Measurements from ENCODE around the gene XRCC2.

DNA sequence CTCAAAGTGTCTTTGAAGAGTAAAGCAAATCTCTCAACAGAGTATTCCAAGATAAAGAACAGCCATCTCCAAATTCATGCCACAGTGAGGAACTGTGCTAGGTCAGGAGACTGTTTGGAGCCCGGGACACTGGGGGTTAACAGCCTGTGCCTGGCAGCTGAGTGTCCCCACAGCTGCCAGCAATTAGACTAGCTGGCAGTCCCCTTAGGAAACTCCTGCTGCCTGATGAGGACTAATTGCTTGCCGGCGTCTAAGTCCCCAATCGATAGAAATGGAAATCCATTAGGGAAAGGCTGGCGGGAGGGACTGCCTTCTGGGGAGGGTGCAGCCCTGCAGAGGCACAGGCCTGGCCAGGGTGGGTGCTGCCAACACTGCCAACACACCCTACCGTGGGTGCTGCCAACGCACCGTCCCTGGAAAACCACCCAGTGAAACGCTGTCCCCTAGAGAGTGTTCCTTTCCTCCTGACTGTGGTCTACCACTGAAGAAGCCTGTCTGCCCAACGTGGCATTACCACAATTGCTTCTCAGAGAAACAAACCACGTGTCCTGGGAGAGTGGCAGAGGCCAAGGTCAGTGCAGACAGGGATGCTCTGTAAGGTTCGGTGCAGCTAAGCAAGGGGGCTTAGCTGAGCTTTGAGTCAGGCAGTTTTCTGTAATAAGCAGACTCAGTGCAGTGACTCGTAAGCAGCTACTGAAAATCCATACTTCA is 60.8 kb downstream of the XRCC2 start:
- TF ChIP-seq CTCF (IDR thresholded peaks at IDR 0.05; ENCODE audit: insufficient read depth, low read depth, low read length) (no peak), EZH2 (IDR thresholded peaks at IDR 0.05; ENCODE audit: insufficient read depth, low read length) (no peak)

Data from astrocyte (in vitro differentiated cells and primary cell).